ENCODE measurements around the gene GJD4. TPM values are rescaled to one million over a fixed set of nuclear protein-coding genes. Genes with fewer than 3 reads are reported as not detected.

Gene GJD4
- total and polyA plus RNA-seq, 4 experiments from 2014 or later, result 0.20 TPM; not detected in 3

- ChIA-PET CTCF (ENCODE audit: partially characterized antibody) (no interaction called here), POLR2A (ENCODE audit: partially characterized antibody) (no interaction called here)
- Histone ChIP-seq H3K36me3 (ENCODE audit: insufficient read depth, low read length) (no peaks in the 10 kb centered on the region), H3K4me1 (ENCODE audit: insufficient read depth, low read length) (no peaks in the 10 kb centered on the region), H3K27me3 (ENCODE audit: insufficient read depth, low read length) (peaks cover 10% of the 10 kb centered on the region), H3K4me3 (ENCODE audit: low read length in 2 of 2) (no peak overlapping the region), H3K27ac (ENCODE audit: low read depth, low read length) (no peak overlapping the region), H3K9me3 (ENCODE audit: control insufficient read depth in 1 of 2, low read length in 2 of 2) (no peaks in the 10 kb centered on the region)
- H3K27ac Mint-ChIP-seq, result no peak overlapping the region
- intact Hi-C loops (cut with micrococcal nuclease), result no loop called here
- peaks cover 0 to 3% of the 10 kb centered on the region in 2 donors for H3K36me3 Mint-ChIP-seq
- H3K27me3 Mint-ChIP-seq, result peaks cover 35 to 36% of the 10 kb centered on the region in 2 donors
- no peak overlapping the region for H3K4me3 Mint-ChIP-seq
- no peak for DNase-seq
- peaks cover 0 to 14% (median 9%) of the 10 kb centered on the region in 8 donors for H3K9me3 Mint-ChIP-seq
- H3K4me1 Mint-ChIP-seq, result peaks cover 4 to 6% (median 5%) of the 10 kb centered on the region in 4 donors
Observed at GRCh38 chr10:35606430-35606829, 1.3 kb downstream of the GJD4 start.

GRCh38 chr10:35607475-35608327 is 2.6 kb downstream of the GJD4 start:
- Mint-ChIP-seq H3K27me3 (peaks cover 35 to 36% of the 10 kb centered on the region in 2 donors), H3K9me3 (peaks cover 0 to 11% (median 5%) of the 10 kb centered on the region in 8 donors), H3K27ac (peak overlapping the region in 2 of 7 donors; percentile 12 to 65), H3K4me3 (peak overlapping the region; percentile 59 to 84 (median 76)), H3K4me1 (peaks cover 4 to 6% (median 5%) of the 10 kb centered on the region in 4 donors), H3K36me3 (peaks cover 0 to 3% of the 10 kb centered on the region in 2 donors)
- Histone ChIP-seq H3K36me3 (ENCODE audit: insufficient read depth, low read length) (no peaks in the 10 kb centered on the region), H3K4me3 (ENCODE audit: low read length in 2 of 2) (no peak overlapping the region), H3K27me3 (ENCODE audit: insufficient read depth, low read length) (peaks cover 10% of the 10 kb centered on the region), H3K9me3 (ENCODE audit: control insufficient read depth in 1 of 2, low read length in 2 of 2) (no peaks in the 10 kb centered on the region), H3K27ac (ENCODE audit: low read depth, low read length) (no peak overlapping the region), H3K4me1 (ENCODE audit: insufficient read depth, low read length) (no peaks in the 10 kb centered on the region)
- peak in 1 of 5 donors; percentile 1 for DNase-seq
- ChIA-PET CTCF (ENCODE audit: partially characterized antibody) (no interaction called here), POLR2A (ENCODE audit: partially characterized antibody) (no interaction called here)
- intact Hi-C loops (cut with micrococcal nuclease), result no loop called here

- DNase-seq, result no peak
- Mint-ChIP-seq H3K36me3 (peaks cover 0 to 3% of the 10 kb centered on the region in 2 donors), H3K4me1 (peaks cover 4 to 6% (median 5%) of the 10 kb centered on the region in 4 donors), H3K27me3 (peaks cover 35 to 36% of the 10 kb centered on the region in 2 donors), H3K4me3 (no peak overlapping the region), H3K27ac (no peak overlapping the region), H3K9me3 (peaks cover 0 to 13% (median 5%) of the 10 kb centered on the region in 8 donors)
- no peak overlapping the region for H3K4me3 ChIP-seq (ENCODE audit: low read length in 2 of 2)
- intact Hi-C loops (cut with micrococcal nuclease), result no loop called here
- H3K27ac ChIP-seq (ENCODE audit: low read depth, low read length), result no peak overlapping the region
- no peaks in the 10 kb centered on the region for H3K9me3 ChIP-seq (ENCODE audit: control insufficient read depth in 1 of 2, low read length in 2 of 2)
- H3K4me1 ChIP-seq (ENCODE audit: insufficient read depth, low read length), result no peaks in the 10 kb centered on the region
- no peaks in the 10 kb centered on the region for H3K36me3 ChIP-seq (ENCODE audit: insufficient read depth, low read length)
- CTCF ChIA-PET (ENCODE audit: partially characterized antibody), result no interaction called here
- peaks cover 10% of the 10 kb centered on the region for H3K27me3 ChIP-seq (ENCODE audit: insufficient read depth, low read length)
- POLR2A ChIA-PET (ENCODE audit: partially characterized antibody), result no interaction called here
Observed at GRCh38 chr10:35608328-35608672, 3.2 kb downstream of the GJD4 start.

- ChIA-PET CTCF (ENCODE audit: partially characterized antibody) (interaction anchor here (0.7 kb wide), 1 partner anchor 379 kb away, joined by 3 read pairs; no protein-coding TSS in a partner anchor), POLR2A (ENCODE audit: partially characterized antibody) (no interaction called here)
- peaks cover 4 to 6% (median 5%) of the 10 kb centered on the region in 4 donors for H3K4me1 Mint-ChIP-seq
- Histone ChIP-seq H3K4me1 (ENCODE audit: insufficient read depth, low read length) (no peaks in the 10 kb centered on the region), H3K9me3 (ENCODE audit: control insufficient read depth in 1 of 2, low read length in 2 of 2) (no peaks in the 10 kb centered on the region), H3K27ac (ENCODE audit: low read depth, low read length) (no peak overlapping the region), H3K36me3 (ENCODE audit: insufficient read depth, low read length) (no peaks in the 10 kb centered on the region), H3K27me3 (ENCODE audit: insufficient read depth, low read length) (peaks cover 7% of the 10 kb centered on the region), H3K4me3 (ENCODE audit: low read length in 2 of 2) (no peak overlapping the region)
- no peak for DNase-seq
- H3K36me3 Mint-ChIP-seq, result peaks cover 0 to 3% of the 10 kb centered on the region in 2 donors
- intact Hi-C loops (cut with micrococcal nuclease), result no loop called here
- H3K4me3 Mint-ChIP-seq, result no peak overlapping the region
- H3K27ac Mint-ChIP-seq, result no peak overlapping the region
- H3K9me3 Mint-ChIP-seq, result peaks cover 0 to 11% (median 5%) of the 10 kb centered on the region in 8 donors
- H3K27me3 Mint-ChIP-seq, result peaks cover 26% of the 10 kb centered on the region in 2 donors
Observed at GRCh38 chr10:35611750-35612149, 6.6 kb downstream of the GJD4 start.

- peaks cover 0 to under 1% (median under 1%) of the 10 kb centered on the region in 4 donors for H3K4me1 Mint-ChIP-seq
- Histone ChIP-seq H3K27me3 (ENCODE audit: insufficient read depth, low read length) (no peaks in the 10 kb centered on the region), H3K4me3 (ENCODE audit: low read length in 2 of 2) (no peak overlapping the region), H3K36me3 (ENCODE audit: insufficient read depth, low read length) (no peaks in the 10 kb centered on the region), H3K9me3 (ENCODE audit: control insufficient read depth in 1 of 2, low read length in 2 of 2) (no peaks in the 10 kb centered on the region), H3K27ac (ENCODE audit: low read depth, low read length) (no peak overlapping the region), H3K4me1 (ENCODE audit: insufficient read depth, low read length) (no peaks in the 10 kb centered on the region)
- peaks cover 20 to 22% of the 10 kb centered on the region in 2 donors for H3K27me3 Mint-ChIP-seq
- H3K9me3 Mint-ChIP-seq, result peaks cover 0 to 10% (median 5%) of the 10 kb centered on the region in 8 donors
- CTCF ChIA-PET (ENCODE audit: partially characterized antibody), result no interaction called here
- intact Hi-C loops (cut with micrococcal nuclease), result no loop called here
- H3K27ac Mint-ChIP-seq, result no peak overlapping the region
- peaks cover 0 to 3% of the 10 kb centered on the region in 2 donors for H3K36me3 Mint-ChIP-seq
- POLR2A ChIA-PET (ENCODE audit: partially characterized antibody), result no interaction called here
- no peak overlapping the region for H3K4me3 Mint-ChIP-seq
- no peak for DNase-seq
Observed at GRCh38 chr10:35612385-35613106, 7.4 kb downstream of the GJD4 start.

- H3K4me3 Mint-ChIP-seq, result no peak overlapping the region
- no peaks in the 10 kb centered on the region for H3K4me1 Mint-ChIP-seq
- no peak overlapping the region for H3K27ac Mint-ChIP-seq
- intact Hi-C loops (cut with micrococcal nuclease), result no loop called here
- Histone ChIP-seq H3K27ac (ENCODE audit: low read depth, low read length) (no peak overlapping the region), H3K4me1 (ENCODE audit: insufficient read depth, low read length) (no peaks in the 10 kb centered on the region), H3K9me3 (ENCODE audit: control insufficient read depth in 1 of 2, low read length in 2 of 2) (no peaks in the 10 kb centered on the region), H3K4me3 (ENCODE audit: low read length in 2 of 2) (no peak overlapping the region), H3K36me3 (ENCODE audit: insufficient read depth, low read length) (no peaks in the 10 kb centered on the region), H3K27me3 (ENCODE audit: insufficient read depth, low read length) (no peaks in the 10 kb centered on the region)
- DNase-seq, result no peak
- peaks cover 0 to 3% of the 10 kb centered on the region in 2 donors for H3K36me3 Mint-ChIP-seq
- peaks cover 20 to 22% of the 10 kb centered on the region in 2 donors for H3K27me3 Mint-ChIP-seq
- ChIA-PET POLR2A (ENCODE audit: partially characterized antibody) (no interaction called here), CTCF (ENCODE audit: partially characterized antibody) (no interaction called here)
- H3K9me3 Mint-ChIP-seq, result peaks cover 0 to 10% (median 5%) of the 10 kb centered on the region in 8 donors
Observed at GRCh38 chr10:35613107-35613440, 7.9 kb downstream of the GJD4 start.

- H3K36me3 ChIP-seq (ENCODE audit: insufficient read depth, low read length), result no peaks in the 10 kb centered on the region
- peaks cover 0 to 10% (median 5%) of the 10 kb centered on the region in 8 donors for H3K9me3 Mint-ChIP-seq
- H3K4me1 Mint-ChIP-seq, result no peaks in the 10 kb centered on the region
- peaks cover 20 to 22% of the 10 kb centered on the region in 2 donors for H3K27me3 Mint-ChIP-seq
- H3K4me3 Mint-ChIP-seq, result no peak overlapping the region
- no peak for DNase-seq
- ChIA-PET POLR2A (ENCODE audit: partially characterized antibody) (no interaction called here), CTCF (ENCODE audit: partially characterized antibody) (no interaction called here)
- no peaks in the 10 kb centered on the region for H3K9me3 ChIP-seq (ENCODE audit: control insufficient read depth in 1 of 2, low read length in 2 of 2)
- intact Hi-C loops (cut with micrococcal nuclease), result no loop called here
- H3K27me3 ChIP-seq (ENCODE audit: insufficient read depth, low read length), result no peaks in the 10 kb centered on the region
- no peak overlapping the region for H3K4me3 ChIP-seq (ENCODE audit: low read length in 2 of 2)
- no peaks in the 10 kb centered on the region for H3K4me1 ChIP-seq (ENCODE audit: insufficient read depth, low read length)
- H3K27ac Mint-ChIP-seq, result no peak overlapping the region
- H3K36me3 Mint-ChIP-seq, result peaks cover 0 to 3% of the 10 kb centered on the region in 2 donors
- H3K27ac ChIP-seq (ENCODE audit: low read depth, low read length), result no peak overlapping the region
Observed at GRCh38 chr10:35613597-35614226, 8.6 kb downstream of the GJD4 start.

Data from CD4-positive, alpha-beta memory T cell (primary cell).